Measurements from ENCODE around the gene LPAR1.
"Not testable (repeated sequence)": the region's sequence is repeated elsewhere in the genome, so short reads cannot be mapped to it uniquely, and the experiment has no call there.

The LPAR1 gene

GRCh38 chr9:110861370-110862110 lies 176.7 kb downstream of the LPAR1 start:
- not testable (repeated sequence) for DNase-seq

GRCh38 chr9:110856772-110857171 lies 181.5 kb downstream of the LPAR1 start:
- no peak for DNase-seq

GRCh38 chr9:110850401-110851135 lies 187.7 kb downstream of the LPAR1 start:
- DNase-seq = no peak

GRCh38 chr9:110847671-110848070 lies 190.6 kb downstream of the LPAR1 start:
- no peak for DNase-seq

- DNase-seq = no peak
Observed at GRCh38 chr9:110846215-110846614, 192.1 kb downstream of the LPAR1 start.

- no peak for DNase-seq
Observed at GRCh38 chr9:110844121-110844520, 194.1 kb downstream of the LPAR1 start.

GRCh38 chr9:110842986-110843385 lies 195.3 kb downstream of the LPAR1 start:
- DNase-seq = no peak

- DNase-seq = no peak
Observed at GRCh38 chr9:110842169-110842568, 196.1 kb downstream of the LPAR1 start.

GRCh38 chr9:110837401-110838005 lies 200.8 kb downstream of the LPAR1 start:
- no peak for DNase-seq

- DNase-seq = no peak
Observed at GRCh38 chr9:110835859-110836271, 202.4 kb downstream of the LPAR1 start.

GRCh38 chr9:110835404-110835803 lies 202.9 kb downstream of the LPAR1 start:
- no peak for DNase-seq

GRCh38 chr9:110832926-110833325 lies 205.3 kb downstream of the LPAR1 start:
- no peak for DNase-seq

GRCh38 chr9:110830495-110830894 lies 207.8 kb downstream of the LPAR1 start:
- no peak for DNase-seq

GRCh38 chr9:110828264-110828663 lies 210.0 kb downstream of the LPAR1 start:
- DNase-seq = no peak

GRCh38 chr9:110826400-110826799 lies 211.9 kb downstream of the LPAR1 start:
- DNase-seq = not testable (repeated sequence)

GRCh38 chr9:110825950-110826349 lies 212.3 kb downstream of the LPAR1 start:
- no peak for DNase-seq

GRCh38 chr9:110825129-110825528 lies 213.1 kb downstream of the LPAR1 start:
- not testable (repeated sequence) for DNase-seq

Measured in CD4-positive, alpha-beta T cell treated with Interferon alpha-2 for 1 hour (primary cell).